HG03558 (cell line): ENCODE results near the gene HARS2.
"Not testable (repeated sequence)": the region's sequence is repeated elsewhere in the genome, so short reads cannot be mapped to it uniquely, and the experiment has no call there.

Experiments used
- ATAC-seq: cut with Tn5 transposase; IDR thresholded peaks from one replicate; pipeline ENCODE4 v1.9.1; 2021; ENCODE audit warnings: moderate number of reproducible peaks; ENCODE audit not compliant: unreplicated experiment; ENCODE audit errors: extremely low read depth

The HARS2 gene, protein sequence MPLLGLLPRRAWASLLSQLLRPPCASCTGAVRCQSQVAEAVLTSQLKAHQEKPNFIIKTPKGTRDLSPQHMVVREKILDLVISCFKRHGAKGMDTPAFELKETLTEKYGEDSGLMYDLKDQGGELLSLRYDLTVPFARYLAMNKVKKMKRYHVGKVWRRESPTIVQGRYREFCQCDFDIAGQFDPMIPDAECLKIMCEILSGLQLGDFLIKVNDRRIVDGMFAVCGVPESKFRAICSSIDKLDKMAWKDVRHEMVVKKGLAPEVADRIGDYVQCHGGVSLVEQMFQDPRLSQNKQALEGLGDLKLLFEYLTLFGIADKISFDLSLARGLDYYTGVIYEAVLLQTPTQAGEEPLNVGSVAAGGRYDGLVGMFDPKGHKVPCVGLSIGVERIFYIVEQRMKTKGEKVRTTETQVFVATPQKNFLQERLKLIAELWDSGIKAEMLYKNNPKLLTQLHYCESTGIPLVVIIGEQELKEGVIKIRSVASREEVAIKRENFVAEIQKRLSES

DNA sequence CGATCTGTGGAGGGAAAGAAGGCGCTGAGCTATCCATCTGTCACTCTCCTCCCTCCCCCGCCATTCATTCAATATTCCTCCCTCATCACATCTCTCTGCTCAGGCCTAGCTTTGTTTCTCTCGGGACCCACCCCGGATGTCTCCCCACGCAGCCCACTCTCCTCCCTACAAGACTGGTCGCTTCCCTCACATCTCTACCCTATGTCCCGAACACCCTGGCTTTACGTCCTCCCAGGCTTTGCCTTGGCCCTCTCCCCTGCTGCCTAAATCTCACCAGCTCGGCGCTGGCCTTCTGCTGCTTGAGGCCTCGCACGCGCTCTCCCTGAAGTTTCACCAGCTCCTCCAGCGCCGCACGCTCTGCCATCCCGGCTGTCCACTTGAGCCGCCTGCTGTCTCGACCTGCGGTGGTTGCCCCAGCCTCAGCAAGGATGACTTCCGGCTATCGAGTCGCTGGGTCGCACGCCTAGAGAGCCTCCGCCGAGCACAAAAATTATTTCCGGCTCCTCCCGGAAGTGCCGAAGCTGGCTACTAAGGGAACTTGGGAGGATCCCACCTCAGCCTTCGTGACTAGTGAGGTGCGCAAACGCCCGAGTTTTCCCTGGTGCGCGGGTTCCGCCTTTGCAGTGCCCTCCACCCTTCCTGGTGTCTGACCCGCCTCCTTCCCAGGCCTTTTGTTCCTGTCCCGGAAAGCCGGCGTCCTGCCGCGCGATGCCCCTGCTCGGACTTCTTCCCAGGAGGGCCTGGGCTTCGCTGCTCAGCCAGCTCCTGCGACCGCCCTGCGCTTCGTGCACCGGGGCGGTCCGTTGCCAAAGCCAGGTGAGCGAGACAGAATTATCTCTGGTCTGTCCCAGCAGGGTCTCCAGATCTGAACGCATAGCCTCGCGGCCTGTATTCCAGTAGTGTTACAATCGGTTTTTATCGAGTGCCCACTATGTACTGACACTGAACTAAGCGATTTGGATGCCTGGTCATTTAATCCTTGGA is at the start of gene HARS2, which contains the start of gene HARS1:
TSS of gene HARS2 (plus strand) at position 515 of the 984 bp plus-strand sequence. CDS start at position 709, 194 bp downstream.
TSS of gene HARS1 (minus strand) at position 430 of the 984 bp plus-strand sequence. CDS start at position 364, 66 bp downstream.
- peak; percentile 92 for ATAC-seq

DNA sequence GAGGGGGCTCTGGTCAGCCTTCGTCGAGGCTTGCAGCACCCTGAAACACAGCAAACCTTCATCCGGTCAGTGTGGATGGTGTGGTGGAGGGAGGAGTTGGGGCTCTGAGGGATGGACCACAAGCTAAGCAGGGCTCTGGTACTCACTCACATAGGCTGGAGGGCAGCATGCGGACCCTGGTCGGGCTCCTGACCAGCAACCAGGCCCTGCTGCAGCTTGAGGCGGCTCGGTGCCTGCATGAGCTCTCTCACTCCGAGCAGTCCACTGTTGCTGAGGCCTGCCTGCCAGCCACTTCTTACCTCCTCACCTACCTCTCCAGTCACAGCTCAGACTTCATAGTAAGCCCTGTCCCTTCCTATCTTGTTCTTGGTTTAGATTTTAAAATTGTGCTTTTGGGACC is 49.5 kb upstream of the HARS2 start:
- no peak for ATAC-seq

DNA sequence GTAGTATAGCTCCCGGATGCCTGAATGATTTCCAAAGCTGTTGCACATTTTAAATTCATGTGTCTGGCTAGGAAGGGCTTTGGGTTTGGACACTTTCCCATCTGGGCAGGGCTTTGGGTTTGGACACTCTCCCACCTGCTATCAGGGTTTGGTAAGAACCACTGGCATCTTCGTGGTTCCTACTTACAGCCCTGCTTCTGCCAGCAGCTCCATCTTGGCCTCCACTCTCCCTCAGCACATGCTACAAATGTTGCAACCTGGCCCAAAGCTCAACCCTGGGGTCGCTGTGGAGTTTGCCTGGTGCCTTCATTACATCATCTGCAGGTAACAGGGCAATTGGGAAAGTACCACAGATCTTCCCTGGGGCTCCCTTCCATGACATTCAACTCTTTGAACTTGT is 48.5 kb upstream of the HARS2 start:
- no peak for ATAC-seq

DNA sequence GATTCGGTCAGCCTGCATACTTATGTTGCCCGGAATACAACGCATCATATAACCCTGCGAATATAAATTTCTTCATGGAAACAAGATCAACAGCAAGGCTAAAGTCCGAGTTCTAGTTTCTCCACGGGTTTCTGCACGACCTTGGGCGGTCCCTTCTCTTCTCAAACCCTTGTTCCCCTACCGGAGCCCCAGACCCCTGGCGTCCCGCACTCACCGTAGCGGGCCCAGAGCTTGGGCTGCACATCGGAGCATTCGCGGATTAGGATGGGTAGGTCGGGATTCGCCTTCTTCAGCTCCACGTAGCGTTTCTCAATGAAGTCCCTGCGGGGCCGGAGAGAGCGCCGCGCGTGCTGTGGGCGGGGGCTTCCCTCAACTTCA is 44.2 kb upstream of the HARS2 start:
- peak; percentile 3 for ATAC-seq

DNA sequence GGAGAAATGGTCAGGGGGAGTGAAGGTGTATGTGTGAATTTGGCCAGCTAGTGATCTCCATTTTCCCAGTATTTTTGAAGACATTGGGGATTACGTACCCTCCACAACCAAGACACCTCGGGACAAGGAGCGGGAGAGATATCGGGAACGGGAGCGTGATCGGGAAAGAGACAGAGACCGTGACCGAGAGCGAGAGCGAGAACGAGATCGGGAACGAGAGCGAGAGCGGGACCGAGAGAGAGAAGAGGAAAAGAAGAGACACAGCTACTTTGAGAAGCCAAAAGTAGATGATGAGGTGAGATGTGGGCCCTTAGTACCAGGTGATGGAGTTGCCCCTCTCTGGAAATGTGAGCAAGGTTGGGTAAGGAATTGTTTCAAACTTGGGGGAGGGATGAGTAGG is 32.4 kb upstream of the HARS2 start:
- no peak for ATAC-seq

DNA sequence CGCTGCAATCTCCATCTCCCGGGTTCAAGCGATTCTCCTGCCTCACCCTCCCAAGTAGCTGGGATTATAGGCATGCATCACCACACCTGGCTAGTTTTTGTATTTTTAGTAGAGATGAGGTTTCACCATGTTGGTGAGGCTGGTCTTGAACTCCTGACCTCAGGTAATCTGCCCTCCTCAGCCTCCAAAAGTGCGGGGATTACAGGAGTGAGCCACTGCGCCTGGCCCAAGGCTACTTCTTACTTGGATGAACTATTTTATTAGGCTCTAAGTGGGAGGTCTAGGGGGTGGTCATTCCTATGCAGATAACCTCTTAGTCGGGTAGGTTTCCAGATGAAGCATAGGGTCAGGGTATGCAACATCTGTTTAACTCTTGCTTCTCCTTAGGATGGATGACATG is 30.9 kb upstream of the HARS2 start:
- ATAC-seq: not testable (repeated sequence)

DNA sequence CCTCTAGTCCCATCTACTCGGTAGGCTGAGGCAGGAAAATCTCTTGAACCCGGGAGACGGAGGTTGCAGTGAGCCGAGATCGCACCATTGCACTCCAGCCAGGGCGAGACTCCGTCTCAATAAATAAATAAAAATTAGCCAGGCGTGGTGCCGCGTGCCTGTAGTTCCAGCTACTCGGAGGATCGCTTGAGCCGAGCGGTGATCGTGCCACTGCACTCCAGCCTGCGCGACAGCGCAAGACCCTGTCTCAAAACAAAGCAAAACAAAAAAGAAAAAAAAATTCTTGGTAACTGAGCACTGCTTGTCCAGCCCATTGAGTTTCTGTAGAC is 27.3 kb upstream of the HARS2 start:
- ATAC-seq: no peak

DNA sequence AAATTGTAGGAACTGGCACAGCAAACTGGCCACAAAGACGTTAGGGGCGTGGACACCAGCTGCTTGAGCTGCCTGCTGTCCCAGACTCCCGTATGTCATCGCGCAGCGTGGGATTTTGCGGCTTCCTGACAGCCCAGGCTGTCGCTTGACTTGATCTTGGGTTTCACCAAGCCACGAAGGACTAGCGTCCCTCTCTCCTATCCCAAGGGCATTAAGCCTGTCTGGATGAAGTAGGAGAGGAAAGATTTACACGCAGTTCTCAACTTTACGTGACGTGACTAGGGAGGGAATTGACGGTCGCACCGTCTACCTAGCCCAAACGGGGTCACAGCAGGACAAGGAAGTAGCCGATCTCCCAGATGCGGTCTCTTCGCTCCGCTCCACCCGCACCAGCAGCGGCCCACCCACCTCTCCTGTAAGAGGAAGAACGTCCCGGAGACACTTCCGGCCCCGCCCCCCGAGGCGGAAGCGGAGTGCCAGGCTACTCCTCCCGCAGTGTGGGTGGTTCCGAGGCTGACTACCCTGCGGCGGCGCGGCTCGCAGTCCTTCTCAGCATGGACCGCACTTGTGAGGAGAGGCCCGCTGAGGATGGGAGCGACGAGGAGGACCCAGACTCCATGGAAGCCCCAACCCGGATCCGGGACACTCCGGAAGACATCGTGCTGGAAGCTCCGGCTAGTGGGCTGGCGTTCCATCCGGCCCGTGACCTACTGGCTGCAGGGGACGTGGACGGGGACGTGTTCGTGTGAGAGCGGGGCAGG is 26.7 kb upstream of the HARS2 start, which contains the start of gene WDR55:
TSS of gene WDR55 (plus strand) at position 546 of the 761 bp plus-strand sequence. CDS start at position 555, 9 bp downstream.
- ATAC-seq: peak; percentile 86

DNA sequence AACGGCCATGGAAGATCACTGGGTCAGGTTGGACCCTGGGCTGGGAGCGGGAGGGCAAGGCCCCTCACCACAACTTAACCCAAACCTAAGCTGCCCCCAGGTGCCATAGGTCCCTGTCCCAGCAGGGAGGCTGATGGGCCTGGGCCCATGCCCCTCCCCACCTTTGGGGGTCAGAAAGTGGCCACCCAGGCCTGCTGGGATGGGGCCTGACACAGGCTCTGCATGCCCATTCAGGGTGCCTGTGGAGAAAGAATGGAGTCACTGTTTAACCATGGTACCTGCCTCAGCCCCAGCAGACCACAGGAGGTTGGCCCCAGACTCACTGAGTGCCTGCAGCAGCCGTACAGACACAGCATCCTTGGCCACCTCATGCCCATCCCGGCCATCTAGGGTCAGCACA is 20.2 kb upstream of the HARS2 start:
- not testable (repeated sequence) for ATAC-seq

DNA sequence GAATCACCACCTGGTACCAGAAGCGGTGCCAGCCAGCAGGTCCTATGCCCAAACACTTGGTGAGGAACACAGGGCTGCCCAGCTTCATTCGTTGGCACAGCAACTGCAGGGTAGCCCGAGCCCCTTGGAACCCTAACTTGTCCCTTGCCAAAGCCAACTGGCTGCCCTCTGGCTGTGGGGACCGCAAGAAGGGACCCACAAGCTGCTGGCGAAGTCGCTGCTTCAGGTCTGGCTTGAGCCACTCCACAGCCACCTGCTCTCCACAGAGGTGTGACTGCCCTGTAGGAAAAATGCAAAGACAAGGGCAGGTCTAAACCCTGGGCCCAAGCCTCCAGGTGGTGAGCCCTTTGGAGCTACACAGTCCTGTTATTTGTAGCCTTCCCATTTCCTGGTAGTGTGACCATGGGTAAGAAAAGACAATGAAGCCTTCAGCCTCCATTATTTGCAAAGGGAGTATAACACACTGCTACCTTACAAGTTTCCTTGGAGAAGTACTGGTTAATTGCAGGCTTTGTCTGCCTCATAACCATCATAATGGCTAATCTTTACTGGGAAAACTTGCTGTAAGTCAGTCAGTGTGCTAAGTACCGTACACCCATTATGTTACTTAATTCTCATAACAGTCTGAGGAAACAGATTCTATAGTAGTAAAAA is 19.7 kb upstream of the HARS2 start:
- no peak for ATAC-seq

DNA sequence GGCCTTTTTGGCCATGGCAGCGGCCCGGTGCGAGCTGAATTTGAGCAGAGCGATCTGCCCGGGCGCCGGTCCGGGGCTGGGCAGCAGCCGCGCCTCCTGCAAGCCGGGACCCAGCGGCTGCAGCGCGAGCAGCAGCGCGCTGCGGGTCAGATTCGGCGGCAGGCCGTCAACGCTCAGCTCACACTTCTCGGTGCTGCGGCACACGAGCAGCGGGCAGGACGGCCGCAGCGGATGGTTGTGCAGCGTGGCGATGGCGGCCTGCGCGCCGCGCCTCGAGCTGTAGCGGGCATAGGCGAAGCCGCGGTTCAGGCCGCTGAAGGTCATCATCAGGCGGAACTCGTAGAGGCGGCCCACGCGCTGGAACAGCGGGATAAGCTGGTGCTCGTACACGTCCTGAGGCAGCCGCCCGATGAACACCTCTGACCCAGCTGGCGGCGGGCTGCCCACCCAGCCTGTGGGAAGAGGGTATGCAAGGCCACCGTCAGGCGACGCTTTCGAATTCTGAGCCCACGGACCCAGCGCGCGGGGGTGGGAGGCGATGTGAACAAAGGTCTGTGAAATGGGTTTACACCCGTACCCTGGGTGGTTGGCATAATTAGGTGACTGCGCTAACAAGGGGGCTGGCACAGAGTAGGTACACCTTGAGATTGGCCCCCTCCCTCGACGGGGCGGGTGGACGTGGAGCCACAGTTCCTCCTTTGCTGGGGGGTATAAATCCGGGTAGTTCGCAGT is 18.6 kb upstream of the HARS2 start:
- ATAC-seq: no peak

DNA sequence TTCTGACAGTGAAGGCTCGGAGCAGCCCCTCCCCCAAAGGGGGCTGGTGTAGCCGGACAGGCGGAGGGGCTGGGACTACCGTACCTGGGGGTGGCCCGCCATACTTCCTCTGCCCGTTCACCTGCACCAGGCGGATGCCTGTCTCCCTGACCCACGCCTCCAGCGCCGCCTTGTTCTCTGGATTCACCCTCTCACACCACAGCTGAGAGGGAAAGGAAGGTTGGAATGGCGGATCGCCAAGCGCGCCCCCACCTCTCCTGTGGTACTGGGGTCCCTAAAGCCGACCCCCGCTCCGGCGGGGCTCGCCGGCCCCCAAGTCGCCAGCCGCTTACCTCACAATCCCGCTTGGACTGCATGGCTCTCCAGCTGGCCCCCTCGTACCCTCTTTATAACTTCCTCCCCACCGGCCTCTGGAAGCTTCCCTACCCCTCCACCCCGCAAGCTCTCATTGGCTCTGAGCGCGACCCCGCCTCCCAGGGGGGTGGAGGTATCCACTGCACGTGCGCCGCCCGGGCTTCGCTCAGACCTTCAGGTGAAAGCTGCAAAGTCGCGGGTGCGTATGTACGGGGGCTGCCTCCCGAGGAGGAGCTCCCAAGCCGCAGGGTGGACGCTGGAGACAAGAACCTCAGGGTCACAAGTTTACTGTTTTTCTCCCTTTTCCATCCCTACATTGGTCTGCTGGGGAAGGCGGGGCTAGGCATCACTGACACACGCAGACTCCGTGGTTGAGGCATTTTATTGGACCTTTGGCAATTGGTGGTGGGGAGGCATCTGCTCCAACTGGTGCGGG is 17.9 kb upstream of the HARS2 start, which contains the start of gene DND1:
TSS of gene DND1 (minus strand) at position 390 of the 790 bp plus-strand sequence. CDS start at position 356, 34 bp downstream.
- no peak for ATAC-seq

DNA sequence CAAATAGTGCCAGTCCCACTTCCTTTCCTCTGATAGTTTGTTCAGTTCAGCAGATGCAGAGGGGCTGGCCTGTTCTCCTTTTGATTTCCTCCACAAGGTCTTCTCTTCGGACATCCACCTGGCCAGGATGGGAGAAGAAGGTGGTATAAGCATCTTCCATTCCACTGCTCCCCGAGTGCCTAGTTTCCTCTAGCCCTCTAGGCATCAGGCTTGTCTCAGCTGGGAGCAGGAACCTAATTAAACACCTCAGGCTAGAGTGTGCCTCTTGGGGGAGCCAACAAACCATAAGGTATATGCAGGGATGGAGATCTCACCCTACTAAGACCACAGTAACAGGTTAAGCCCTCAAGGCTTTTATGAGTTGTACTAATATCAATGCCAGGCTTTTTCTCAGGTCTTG is 17.0 kb upstream of the HARS2 start:
- ATAC-seq: no peak

DNA sequence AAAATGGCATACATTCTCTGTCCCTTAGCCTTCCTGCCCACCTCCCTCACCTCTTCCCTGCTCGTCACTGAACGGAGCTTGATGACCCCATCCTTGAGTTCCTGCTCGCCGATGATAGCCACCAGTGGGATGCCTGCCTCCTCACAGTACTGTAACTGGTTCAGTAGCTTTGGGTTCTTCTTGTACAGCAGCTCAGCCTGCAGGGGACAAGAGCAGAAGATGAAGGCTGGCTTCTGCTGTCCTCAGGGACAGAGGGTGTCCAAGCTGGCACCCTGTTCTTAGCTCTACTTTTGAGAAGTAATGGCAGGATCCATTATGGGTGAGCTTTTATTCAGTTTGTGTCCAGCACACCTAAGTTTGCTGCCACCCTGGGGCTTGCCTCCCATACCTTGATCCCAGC is 16.6 kb upstream of the HARS2 start:
- ATAC-seq: no peak

DNA sequence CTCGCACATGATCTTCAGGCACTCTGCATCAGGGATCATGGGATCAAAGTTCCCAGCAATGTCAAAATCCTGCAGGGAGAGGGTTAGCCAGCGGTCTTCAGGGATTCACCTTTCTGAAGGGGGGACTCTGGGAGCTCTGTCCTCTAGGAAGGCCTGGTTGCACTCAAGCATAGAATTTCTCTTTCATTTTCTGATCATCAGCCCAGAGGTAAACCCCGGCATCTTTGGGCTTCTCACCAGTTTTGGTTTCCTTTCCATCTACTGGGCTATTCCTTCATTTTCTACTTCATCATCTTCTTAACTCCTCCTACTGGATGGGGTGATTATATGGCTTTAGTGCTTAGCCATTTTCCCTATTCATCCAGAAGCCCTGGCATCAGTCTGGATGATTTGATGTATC is 13.3 kb upstream of the HARS2 start:
- peak; percentile 54 for ATAC-seq

DNA sequence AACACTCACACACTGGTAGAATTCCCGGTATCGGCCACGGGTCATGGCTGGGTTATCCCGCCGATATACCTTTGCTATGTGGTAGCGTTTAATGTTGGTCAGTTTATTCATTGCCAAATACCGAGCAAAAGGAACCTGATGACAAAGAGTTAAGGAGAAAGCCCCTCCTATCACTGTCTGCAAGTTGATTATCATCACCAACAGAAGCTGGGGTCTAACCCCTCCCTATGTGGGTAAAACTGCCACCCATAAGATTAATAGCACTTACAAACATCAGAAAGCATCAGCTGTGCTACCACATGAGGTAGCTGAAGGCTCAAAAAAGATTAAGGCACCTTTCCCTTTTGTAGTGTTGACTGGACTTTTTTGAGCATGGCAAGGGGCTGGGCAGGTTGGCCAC is 12.3 kb upstream of the HARS2 start:
- no peak for ATAC-seq

DNA sequence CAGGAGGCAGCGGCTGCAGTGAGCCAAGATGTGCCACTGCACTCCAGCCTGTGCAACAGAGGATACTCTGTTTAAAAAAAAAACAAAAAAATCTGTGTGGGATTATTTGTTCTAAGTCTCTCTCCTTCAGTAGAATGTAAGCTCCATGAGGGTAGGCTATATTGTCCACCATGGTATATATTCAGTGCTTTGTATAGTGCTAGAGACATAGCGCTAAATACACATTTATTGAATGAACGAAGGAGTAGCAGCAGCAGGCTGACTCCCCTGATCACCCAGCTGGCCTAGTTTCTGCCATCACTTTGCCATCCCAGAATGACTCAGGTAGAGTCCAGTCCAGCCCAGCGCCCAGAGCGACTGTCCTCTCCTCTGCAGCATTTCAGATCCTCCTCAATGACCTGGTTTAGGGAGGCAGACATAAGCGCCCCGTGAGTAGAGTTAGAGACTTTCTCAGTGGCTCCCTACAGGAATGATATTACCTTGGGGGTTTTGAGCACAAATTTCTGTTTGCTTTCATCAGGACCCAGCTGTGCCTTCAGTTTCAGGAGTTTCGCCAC is 801 bp upstream of the HARS2 start:
- no peak for ATAC-seq

DNA sequence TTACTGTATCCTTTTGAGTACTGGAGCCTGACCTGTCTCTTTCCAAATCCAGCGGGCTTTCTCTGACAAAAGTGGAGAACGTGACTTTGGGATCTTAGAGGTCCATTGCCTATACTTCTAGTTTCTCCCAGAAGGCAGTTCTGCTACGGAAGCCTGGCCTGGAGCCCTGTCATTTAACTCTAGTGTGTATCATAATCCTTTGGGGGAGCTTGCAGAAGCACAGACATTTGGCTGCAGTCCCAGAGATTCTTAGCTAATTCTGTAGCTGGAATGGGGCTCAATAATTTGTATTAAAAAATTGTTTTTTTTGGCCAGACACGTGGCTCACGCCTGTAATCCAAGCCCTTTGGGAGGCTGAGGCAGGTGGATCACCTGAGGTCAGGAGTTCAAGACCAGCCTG is 3.0 kb downstream of the HARS2 start:
- ATAC-seq: no peak
